GM12878 (cell line): ENCODE data around the gene CBARP. TPM values are rescaled to one million over a fixed set of nuclear protein-coding genes. Genes with fewer than 3 reads are reported as not detected.

Experiments
- BACH1 ChIP-seq: fragments of 450-650 bp; IDR thresholded peaks from 2 replicates; pipeline ENCODE4 v1.6.1; 2017; ENCODE audit warnings: mild to moderate bottlenecking, borderline replicate concordance
- BCLAF1 ChIP-seq: fragments of 450-650 bp; IDR thresholded peaks from 2 replicates; pipeline ENCODE4 v1.6.1; 2017; ENCODE audit warnings: antibody characterized with exemption, mild to moderate bottlenecking, moderate library complexity
- CTCF ChIP-seq, 3 experiments: IDR thresholded peaks in 2 of 3; conservative IDR thresholded peaks in 1 of 3; 2 replicates each; pipeline ENCODE4 v1.5.1; 2011; ENCODE audit warnings: low read depth in 3 of 3, low read length in 3 of 3, mild to moderate bottlenecking in 3 of 3, control low read depth in 2 of 3, moderate library complexity in 2 of 3, inconsistent platforms in 1 of 3, mixed read lengths in 1 of 3; ENCODE audit not compliant: control insufficient read depth in 2 of 3, insufficient read depth in 1 of 3; ENCODE audit errors: extremely low read depth in 1 of 3
- FOXM1 ChIP-seq: IDR thresholded peaks from 2 replicates; pipeline ENCODE4 v1.6.1; 2012; ENCODE audit warnings: low read depth, mild to moderate bottlenecking, inconsistent platforms, low read length, moderate library complexity
- GATAD2B ChIP-seq: fragments of 450-650 bp; conservative IDR thresholded peaks from 2 replicates; pipeline ENCODE4 v1.6.1; 2017; ENCODE audit warnings: low read depth, mild to moderate bottlenecking, moderate library complexity
- IKZF1 ChIP-seq: fragments of 450-650 bp; conservative IDR thresholded peaks from 2 replicates; pipeline ENCODE4 v1.6.1; 2017; ENCODE audit warnings: antibody characterized with exemption, mild to moderate bottlenecking
- KLF5 ChIP-seq: fragments of 450-650 bp; IDR thresholded peaks from 2 replicates; pipeline ENCODE4 v1.6.1; 2014; ENCODE audit warnings: mild to moderate bottlenecking; ENCODE audit not compliant: partially characterized antibody
- MAX ChIP-seq: IDR thresholded peaks from 2 replicates; pipeline ENCODE4 v1.6.1; 2012; ENCODE audit warnings: low read depth, low read length, improper control_type of control experiment
- NKRF ChIP-seq: fragments of 450-650 bp; conservative IDR thresholded peaks from 2 replicates; pipeline ENCODE4 v1.6.1; 2017; ENCODE audit warnings: mild to moderate bottlenecking, moderate library complexity
- POLR2AphosphoS5 ChIP-seq: IDR thresholded peaks from 2 replicates; pipeline ENCODE4 v1.6.1; 2011; ENCODE audit warnings: mild to moderate bottlenecking, low read length, inconsistent platforms
- SMC3 ChIP-seq: IDR thresholded peaks from 2 replicates; pipeline ENCODE4 v1.6.1; 2011; ENCODE audit warnings: low read length, improper control_type of control experiment, borderline replicate concordance
- ZNF384 ChIP-seq: IDR thresholded peaks from 2 replicates; pipeline ENCODE4 v1.6.1; 2012; ENCODE audit warnings: low read depth, mild to moderate bottlenecking, low read length, improper control_type of control experiment, borderline replicate concordance
- ZSCAN29 ChIP-seq: fragments of 450-650 bp; IDR thresholded peaks from 2 replicates; pipeline ENCODE4 v1.6.1; 2017; ENCODE audit warnings: mild to moderate bottlenecking, moderate library complexity
- polyA plus RNA-seq, 11 experiments: library from polyadenylated mRNA; depleted of rRNA in 4 of 11; unstranded in 6 of 11; stranded (reverse) in 5 of 11; fragments of >200 nt; fragmentation: Nextera tagmentation in 4 of 11; fragmentation: Illumina TruSeq in 1 of 11; extraction: Ambion mirVana in 4 of 11; extraction: Trizol in 1 of 11; gene quantifications; 1 replicate in 1 of 11; 2 replicates in 10 of 11; pipeline versions ENCODE4 v1.2.1 to v1.2.3, GENCODE V29; 2011 to 2016; ENCODE audit warnings: inconsistent platforms in 2 of 11, missing spikeins in 2 of 11, low read depth in 1 of 11
- total RNA-seq, 4 experiments: library from RNA; depleted of rRNA in 3 of 4; stranded (reverse); fragments of >200 nt in 3 of 4; fragmentation: Illumina TruSeq in 1 of 4; extraction: Trizol in 1 of 4; gene quantifications; 2 replicates each; pipeline versions ENCODE4 v1.2.1 to v1.2.3, GENCODE V29; 2013 to 2021

Gene CBARP
- total and polyA plus RNA-seq, 10 of the 15 experiments (the other 5 are each of a cell fraction or from before 2014, with no cell fraction given): 0.04 to 0.59 (median 0.18) TPM; not detected in 3

GRCh38 chr19:1233115-1233667, 4.6 kb downstream of the CBARP start (continued):
- TF ChIP-seq BCLAF1 (no peak), ZNF384 (no peak), SMC3 (no peak), KLF5 (no peak), CTCF (IDR thresholded peaks at IDR 0.05 in 2 of 3, conservative IDR thresholded peaks at IDR 0.05 in 1 of 3; ENCODE audit: control insufficient read depth in 2 of 3, extremely low read depth in 1 of 3, insufficient read depth in 1 of 3, low read depth in 3 of 3, low read length in 3 of 3) (no peak), NKRF (no peak), MAX (no peak), BACH1 (no peak), ZSCAN29 (no peak), FOXM1 (no peak), GATAD2B (no peak), POLR2AphosphoS5 (no peak), IKZF1 (no peak)
